Brain pericyte (primary cell): ENCODE data around the gene KCNMA1.
A peak's percentile ranks its signal among the peaks of the same experiment; 100 is the strongest.
"Not testable (repeated sequence)": the region's sequence is repeated elsewhere in the genome, so short reads cannot be mapped to it uniquely, and the experiment has no call there.

ENCODE experiments used
- DNase-seq: peaks from one replicate; pipeline ENCODE4 v3.0.0-alpha.2; 2012; ENCODE audit warnings: low read depth, low spot score

The KCNMA1 gene

DNA sequence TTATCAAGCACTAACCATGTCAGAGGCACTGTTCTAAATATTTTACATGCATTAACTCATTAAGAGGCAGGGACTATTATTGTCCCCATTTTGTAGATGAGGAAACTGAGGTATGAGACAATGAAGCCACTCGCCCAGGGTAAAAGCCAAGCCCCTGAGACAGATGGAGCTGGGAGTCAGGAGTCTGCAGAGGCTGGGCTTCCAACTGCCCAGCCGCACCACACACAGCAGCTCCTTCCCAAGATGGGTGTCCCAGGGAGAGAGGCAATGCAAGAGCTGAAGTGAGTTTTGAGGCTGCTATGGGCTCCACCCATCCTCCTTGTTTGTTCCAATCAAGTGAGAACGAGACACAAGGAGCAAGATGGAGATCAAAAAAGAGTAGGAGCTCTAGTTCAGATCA, 244.2 kb downstream of the KCNMA1 start:
- no peak for DNase-seq

DNA sequence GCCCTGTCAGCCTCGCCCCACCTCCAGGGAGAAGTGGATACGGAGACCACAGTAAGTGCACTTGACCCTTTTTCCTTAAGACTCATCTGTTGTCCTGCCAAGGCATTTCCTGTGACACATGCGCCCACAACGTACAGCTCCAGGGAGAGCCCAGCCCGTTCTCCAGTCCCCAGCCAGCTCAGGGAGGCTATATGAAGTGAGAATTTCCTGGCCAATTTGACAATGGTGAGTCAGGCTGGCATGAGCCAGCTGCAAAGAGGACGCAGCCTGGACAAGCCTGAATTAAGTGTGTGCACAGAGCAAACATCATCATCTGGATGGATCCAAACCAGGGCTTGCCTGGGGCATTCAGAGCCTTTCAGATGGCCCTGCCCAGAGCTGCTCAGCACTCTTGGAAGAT, 244.8 kb downstream of the KCNMA1 start:
- DNase-seq: no peak

DNA sequence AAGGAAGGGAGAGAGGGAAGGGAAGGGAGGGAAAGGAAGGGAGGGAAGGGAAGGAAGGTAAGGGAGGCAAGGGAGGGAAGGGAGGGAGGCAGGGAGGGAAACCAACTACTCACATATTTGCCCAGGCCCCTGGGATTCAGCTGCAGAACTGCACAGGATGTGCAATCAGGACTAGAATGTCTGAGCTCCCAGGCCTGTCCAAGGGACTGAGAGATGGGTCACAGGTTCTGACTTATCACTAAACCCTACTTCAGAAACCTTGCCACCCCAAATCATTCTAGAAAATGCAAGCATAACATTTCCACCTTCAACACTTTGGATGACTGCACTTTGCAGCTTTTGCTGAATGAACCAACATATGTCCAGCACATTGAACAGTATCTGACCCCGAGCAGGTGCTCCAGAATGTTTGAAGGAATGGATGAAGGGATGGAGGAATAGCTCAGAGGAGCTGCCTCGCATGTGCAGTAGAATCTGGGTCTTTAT, 245.3 kb downstream of the KCNMA1 start:
- no peak for DNase-seq

DNA sequence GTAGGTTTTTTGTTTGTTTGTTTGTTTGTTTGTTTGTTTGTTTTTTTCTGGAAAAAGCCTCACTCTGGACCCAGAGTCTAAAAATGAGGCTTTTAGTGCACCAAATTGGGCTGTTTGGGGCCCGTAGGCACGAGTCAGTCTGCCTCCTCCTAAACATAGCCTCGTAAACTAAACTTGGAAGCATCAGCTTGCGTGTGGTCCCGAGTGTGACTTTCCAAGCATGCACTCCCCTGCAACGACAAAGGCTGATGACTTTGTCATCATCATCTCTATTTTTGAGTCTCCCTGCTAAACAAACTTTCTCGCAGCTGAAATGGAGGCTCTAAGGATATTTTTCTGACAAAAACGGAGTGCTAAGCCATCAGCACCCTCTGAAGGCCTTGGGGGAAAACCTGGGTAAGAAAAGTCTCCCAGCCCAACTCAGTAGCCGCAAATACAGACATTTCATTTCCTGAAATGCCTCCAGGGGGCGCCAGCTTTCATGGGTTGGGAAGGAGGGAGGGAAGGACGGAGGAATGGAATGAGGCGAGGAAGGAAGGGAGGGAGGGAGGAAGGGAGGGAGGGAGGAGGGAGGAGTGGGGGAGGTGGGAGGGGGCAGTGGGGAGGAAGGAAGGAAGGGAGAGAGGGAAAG, 245.9 kb downstream of the KCNMA1 start:
- no peak for DNase-seq

DNA sequence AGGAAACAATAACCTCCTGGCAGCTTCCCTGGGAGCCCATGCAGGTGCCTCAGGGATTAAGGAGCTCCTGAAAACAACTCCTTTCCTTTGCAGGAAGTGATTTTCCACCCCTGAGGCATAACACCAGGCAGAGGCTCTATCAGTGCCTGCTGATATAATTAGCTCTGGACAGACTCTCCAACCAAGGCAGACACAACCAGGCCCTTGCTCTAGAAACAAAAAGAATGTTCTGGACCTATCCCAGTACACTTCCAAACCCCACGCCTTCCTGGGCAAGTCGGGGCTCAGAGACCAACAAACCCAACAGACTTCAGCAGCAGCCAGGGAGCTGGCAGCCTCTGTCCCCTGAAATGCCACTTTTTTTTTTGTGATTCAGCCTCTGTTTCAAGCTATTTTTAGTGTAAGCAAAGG, 247.1 kb downstream of the KCNMA1 start:
- no peak for DNase-seq

DNA sequence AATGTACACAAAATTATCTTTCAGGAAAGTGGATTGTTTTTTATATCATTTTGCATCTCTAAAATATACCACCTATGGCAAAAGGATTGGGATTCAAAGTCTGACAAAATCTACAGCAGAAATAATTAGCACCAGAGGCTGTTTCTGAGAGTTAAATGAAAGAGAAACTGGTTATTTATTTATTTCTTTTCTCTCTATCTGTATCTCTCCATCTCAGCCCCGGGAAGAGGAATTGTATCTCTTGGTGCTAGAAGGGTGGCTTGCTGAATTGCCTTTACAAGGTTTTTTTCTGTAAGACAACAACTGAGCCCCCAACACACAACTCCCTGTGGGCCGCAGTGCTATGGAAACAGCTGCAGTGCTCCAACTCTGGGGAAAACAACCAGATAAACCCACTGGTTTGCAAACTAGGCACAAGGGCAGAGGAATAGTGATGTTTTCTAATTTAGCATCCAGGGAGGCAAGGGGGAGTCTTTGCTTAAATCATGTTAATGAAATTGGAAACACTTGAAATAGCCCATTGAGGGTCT, 249.0 kb downstream of the KCNMA1 start:
- no peak for DNase-seq

DNA sequence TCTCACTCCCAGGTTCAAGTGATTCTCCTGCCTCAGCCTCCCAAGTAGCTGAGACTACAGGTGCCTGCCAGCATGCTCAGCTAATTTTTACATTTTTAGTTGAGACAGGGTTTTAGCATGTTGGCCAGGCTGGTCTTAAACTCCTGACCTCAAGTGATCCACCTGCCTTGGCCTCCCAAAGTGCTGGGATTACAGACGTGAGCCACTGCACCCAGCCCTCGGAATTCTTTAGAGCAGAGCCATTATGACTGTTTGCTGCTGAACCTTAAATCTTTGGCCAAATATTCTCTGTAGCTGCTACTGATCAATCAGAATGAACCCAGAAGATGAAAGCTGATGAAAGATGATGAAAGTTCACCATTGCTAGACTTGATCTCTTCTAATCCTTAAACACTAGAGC, 249.9 kb downstream of the KCNMA1 start:
- DNase-seq: not testable (repeated sequence)

DNA sequence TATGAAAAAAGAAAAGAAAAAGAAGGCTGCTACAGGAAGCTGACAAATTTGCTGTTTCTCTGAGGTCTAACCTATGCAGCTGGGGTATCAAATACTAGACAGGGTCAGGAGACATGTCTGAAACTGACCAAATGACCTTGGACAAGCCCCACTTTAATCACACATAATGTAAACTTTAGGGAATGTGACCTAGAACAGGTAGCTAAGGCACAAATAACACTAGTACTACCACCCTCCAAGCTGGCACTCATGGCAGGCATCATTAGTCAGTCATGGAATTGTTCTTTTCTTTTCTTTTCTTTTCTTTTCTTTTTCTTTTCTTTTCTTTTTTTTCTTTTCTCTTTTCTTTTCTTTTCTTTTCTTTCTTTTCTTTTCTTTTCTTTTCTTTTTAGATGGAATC, 250.4 kb downstream of the KCNMA1 start:
- no peak for DNase-seq

DNA sequence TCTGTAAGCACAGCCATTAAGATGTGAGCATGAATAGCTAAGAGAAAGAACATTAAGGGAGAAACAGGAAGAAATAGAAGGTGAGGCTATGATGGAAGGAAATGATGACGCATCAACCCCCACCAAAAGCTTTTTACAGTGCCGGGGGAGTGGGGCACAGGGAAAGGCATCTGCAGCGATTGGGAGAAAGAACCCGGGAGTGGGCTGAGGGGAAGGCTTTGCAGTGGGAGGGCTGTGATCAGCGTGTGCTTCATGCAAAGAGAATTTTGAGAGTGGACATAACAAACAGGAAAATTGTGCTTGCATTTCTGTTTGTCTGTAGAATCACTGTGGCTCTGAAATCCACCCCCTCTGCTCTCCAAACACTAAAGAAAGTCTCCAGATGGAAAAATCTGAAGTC, 250.8 kb downstream of the KCNMA1 start:
- DNase-seq: no peak

DNA sequence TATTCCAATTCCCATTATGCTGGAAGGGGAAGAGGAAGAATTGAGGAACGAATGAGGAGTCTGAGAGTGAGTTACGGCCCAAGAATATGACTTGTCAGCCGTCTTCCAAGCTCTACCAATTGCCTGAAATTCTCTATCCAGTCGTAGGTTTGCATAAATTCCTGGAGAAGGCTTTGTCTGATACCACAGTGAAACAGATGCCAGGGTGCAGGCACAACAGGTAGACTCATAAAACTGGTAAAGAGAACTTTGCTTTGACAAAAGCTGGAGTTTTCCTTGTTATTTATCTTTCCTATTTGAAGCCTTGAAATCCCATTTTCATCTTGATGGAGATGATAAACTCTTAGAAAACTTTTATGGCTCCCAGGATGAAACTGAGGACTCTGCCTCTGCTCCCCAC, 251.2 kb downstream of the KCNMA1 start:
- no peak for DNase-seq

DNA sequence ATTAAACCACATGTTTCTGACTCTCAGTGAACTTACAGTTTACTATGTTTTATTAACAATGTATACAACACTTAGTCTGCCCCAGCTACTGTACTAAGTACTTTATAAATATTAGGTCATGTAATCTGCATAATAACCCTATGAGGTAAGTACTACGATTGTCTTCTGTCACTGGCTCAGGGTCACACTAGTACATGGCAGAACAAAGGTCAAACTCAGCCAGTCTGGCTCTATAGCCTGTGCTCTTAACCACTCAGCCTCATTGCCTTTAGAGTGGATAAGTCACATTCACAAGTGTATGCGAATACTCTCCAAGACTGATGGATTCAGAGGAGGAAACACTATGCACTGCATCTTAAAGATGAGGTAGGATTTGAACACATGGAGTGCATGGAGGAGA, 252.3 kb downstream of the KCNMA1 start:
- DNase-seq: no peak

DNA sequence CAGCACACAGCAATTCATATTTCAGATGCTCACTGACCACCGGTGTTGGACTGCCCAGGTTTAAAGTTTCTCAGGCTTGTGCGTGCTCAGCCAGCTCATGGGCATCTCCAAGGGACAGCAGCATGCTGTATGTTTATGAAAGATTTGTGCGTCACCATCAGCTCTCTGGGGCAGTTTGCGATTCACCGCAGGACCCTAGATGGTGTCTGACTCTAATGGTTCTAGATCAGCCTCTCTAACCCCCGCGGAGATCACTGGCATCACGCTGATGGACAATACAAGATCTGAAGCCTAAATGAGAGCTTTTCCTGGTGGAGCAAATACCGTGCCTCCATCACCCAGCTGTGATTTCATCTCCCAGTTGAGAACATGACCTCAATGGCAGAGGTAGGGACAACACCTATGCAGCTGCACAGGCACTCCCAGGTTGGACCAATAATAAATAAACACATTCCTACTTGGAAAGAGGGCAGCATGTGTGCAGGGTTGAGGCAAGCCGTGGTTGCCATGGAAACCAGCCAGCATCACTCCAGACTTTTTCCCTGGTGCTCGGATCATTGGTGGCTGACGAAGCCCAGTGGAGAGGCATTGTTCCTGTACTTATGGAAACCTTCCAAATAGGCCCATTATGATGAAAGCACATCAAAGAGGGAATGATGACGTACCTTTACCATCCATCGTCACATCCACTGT, 253.6 kb downstream of the KCNMA1 start:
- DNase-seq: peak; percentile 90

DNA sequence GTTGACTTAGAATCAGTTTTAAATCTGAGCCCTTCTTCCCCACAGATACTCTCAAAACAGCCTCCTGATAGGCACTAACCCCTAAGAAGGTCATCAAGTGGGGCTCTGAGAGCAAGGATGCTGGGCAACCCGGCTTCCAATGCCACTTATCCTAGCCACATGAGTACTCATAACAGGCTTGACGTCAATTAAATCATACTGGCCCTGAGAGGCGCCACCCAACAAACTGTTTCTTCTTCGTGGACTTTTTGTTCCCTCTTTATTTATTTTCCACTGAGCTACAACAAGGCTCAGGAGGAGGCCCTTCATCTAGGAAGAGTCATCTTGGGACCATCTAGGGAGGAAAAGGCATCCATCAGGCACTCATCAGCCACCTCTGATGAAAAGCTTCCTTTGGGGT, 255.9 kb downstream of the KCNMA1 start:
- DNase-seq: no peak

DNA sequence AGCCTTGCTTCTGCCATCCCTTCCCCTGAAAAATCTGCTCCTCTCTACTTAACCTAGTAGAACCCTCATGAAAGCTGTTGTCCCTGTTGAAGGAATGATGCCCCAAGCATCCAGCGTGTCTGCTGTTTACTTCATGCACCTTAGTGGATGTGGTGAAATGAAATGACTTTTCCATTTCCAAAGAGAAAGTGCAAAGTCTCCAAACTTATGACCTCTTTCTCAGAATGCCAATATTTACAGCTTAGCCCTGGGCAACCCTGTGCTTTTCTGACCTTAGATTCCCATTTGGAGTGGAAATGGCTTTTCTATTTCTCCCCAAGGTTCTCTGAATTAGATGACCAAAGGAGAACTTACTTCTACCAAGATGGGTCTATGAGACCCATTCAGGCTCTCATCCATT, 256.9 kb downstream of the KCNMA1 start:
- DNase-seq: no peak

DNA sequence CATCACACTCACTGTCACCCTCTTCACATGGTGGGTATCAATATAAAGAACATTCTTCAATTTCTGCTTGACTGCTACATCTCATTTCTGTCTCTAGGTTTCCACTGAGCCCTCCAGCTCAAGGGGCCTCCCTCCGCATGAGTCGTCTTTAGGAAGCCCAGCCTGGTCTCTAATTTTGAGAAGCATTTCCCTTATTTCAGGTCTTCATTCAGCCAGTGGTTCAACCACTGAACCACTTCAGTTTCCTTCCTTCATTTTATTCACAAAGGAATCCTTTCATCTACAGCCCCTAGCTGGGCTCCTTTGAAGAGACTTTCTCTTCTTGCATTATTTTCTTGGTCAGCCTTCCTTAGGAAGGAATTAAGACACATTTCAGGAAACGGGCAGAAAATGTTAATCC, 257.4 kb downstream of the KCNMA1 start:
- no peak for DNase-seq

DNA sequence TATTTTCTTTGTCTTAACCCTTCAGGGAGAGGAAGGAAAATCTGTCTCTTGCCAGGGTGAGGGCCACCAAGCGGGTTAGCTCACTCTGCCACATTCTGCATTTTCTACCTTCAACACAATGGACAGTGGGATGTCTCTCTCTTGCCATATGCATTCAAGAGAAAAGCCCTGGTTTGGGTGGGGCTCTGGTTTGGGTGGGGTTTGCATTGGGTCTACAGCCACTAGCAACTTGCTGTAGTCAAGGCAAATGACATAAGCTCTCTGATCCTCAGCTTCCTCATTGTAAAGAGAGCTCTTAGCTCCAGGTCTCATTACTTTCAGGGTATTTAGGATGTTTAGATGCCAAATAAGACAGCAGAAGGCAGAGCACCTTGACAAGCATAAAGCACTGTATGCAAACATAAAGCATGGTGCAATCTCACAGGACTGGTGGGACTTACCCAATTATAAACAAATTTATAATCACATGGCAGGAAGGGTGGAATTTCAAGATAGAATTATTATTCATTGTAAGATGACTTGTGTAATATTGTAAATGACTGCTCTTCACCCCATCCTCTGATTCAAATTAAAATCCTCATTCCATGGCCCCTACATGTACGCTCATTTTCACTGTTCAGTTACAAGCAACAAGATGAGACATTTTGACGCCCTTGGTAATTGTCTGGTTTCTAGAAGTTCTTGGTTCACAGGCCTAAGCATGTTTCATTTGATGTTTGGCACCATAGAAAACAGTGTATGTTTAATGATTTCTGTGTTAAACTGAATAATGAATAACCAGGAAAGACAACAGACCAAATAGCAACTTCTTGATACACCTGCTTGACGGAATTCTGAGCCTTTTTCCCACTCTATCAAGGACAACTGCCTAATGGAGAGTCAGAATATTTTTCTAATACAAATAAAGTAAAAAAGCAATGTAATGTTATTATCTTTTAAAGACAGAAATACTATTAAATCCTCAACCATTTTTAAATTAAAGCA, 258.9 kb downstream of the KCNMA1 start:
- DNase-seq: no peak

DNA sequence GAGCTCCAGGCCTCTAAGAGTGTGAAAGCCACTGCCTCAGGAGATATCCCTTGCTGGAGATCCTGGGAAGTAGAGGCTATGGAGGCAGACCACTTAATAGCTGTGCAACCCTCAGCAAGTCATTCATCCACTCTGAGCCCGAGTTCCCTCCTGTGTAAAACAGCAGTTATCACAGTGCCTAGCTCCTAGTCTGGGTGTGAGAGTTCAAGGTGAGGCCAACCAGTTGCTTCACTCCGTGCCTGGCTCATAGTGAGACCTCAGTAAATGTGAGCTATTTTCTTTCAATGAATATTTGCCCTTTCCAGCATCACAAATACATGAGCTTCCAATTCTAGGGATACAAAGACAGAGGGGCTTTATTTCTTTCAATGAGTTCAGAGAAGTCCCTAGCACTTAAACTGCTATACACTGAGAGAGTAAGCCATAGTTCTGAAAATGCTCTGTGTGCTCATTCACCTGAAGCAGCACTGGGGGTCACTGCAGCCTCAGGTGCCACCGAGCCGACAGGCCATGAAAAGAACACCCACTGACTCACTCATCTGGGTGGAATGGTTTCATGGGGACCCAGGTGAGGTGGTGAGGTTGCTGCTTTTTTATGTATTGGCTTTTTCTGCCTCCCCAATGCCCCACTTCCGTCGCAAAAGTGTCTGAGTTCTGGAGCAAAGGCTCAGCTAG, 259.8 kb downstream of the KCNMA1 start:
- no peak for DNase-seq

DNA sequence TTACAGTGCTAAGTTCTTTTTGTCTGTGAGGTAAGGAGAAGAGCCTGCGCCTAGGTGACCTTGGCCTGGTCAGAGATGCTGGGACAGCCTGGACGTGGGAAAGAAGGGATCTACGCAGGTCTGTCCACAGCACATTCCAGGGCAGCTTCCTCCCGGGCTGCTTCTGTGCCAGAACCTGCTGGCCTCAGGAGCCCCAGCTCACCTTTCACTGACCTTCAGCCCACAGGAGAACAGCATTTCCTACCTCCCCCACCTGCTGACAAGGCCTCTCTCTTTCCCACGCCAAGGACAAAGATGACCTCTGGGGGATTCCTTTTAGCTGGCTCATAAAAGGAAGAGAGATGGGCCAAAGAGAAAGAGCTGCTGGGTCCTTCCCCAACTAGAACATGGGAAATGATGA, 260.6 kb downstream of the KCNMA1 start:
- DNase-seq: no peak

DNA sequence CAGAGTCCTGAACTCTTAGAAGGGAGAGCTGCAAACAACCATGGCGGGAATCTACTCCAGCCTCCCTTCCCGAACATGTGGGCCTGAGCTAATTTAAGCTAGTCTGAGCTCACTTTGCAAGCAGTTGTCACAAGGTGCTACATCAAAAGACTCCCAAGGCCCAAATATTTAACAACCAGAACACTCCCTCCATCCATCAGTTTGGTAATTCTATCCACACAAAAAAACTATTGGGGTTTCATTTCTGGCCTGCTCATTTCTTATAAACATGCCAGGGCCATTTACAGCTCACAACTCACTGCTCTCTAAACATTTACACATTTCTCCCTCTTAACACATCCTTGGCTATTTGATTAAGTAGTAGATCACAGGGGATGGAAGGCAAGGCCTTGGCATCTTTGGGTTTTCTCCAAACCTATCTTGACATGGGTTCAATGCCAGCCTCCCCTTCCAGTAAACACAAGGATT, 263.4 kb downstream of the KCNMA1 start:
- DNase-seq: no peak

DNA sequence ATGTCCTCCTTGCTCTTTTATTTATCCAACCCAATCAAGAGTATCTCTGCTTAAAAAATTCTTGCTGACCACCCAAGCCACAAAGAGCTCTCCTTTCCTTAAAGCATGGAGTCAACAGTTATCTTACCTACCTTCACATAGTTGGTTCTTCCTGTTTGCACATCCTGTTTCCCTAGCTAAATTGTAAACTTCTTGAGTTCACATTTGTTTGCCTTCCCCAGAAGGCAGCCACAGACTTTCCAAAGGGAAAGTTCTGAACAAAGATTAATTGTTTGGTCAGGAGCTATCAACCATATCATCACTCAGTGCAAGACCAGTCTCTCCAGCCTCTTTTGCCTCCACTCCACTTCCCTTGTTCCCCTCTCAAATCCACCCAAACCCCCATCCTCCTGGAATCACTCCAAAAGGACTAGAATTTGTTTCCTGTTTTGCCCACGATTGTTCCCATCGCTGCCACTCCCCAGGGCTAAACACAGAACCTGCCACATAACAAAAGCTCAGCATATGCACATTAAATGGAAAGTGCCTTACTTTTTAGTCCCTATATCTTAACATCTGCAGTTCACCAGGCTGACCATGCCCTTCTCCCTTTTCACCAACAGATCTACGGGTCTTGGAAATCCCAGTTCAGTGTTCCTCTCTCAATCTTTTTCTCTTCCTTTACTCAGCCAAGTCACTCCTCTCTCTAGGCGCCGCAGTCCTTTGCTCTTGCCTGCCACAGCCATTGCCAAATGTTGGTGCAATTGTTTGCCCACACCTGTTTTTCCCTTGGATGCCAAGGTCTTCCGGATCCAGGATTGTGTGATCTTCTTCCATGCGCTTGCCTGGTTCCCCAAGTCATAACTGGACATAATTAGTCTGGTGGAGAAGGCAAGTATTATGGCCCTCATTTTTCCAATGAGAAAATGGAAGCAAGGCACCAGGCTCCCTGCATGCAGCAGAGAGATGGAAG, 265.5 kb downstream of the KCNMA1 start:
- DNase-seq: no peak
